ENCODE measurements around the gene EPHA1.

Gene EPHA1

GRCh38 chr7:143363016-143363937 lies 45.4 kb downstream of the EPHA1 start:
- in situ Hi-C loops (cut with HindIII; ENCODE audit: low pct_unique_long_range_greater_than_20kb, low sequenced_read_pairs), result no loop called here
- TF ChIP-seq JUND (IDR thresholded peaks at IDR 0.05; ENCODE audit: low read depth), result no peak
- DNase-seq (ENCODE audit: low read depth in 1 of 2, low spot score in 1 of 2), result no peak

DNA sequence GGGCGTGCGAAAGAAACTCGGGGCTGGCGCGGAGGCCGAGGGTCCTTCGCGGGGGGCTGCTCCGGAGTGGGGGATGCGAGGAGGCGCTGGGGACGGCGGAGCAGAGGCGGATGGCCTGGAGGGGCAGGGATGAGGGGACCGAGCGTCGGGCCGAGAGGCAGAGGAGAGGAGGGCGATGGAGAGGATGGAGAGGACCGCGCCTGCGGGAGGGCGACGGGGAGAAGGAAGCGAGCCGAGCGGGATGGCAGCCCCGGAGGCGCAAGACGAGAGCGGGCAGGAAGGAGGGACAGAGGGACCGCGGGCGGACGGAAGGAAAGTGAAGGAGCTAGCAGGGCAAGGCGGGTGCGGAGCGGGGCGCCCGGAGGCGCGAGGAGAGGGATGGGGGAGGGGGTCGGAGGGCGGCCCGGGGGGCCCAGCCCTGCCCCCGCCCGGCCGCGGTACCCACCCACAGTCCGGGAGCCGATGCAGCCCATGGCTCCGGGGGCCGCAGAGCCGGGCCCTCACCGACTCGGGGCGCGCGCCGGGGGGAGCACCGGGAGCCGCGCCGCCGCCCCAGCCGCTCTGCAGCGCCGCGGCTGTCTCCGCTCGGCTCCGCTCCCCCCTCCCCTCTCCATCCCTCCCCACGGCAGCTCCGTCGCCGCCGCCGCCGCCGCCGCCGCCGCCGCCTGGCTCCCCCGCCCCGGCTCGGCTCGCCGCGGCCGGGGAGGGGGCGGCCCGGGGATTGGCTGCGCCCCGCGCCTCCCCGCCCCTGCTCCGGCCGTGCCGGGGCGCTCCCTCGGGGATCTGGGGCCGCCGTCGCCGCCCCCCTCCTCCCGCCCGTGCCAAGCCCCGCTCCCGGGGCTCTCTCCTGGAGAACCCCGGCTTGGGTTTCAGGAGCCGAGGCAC lies 46.3 kb downstream of the EPHA1 start, which contains the start of gene FAM131B:
FAM131B (minus strand) TSS at position 583 of the 885 bp plus-strand sequence; CDS start at position 473, 110 bp downstream.
- in situ Hi-C loops (cut with HindIII; ENCODE audit: low pct_unique_long_range_greater_than_20kb, low sequenced_read_pairs), result no loop called here
- DNase-seq (ENCODE audit: low read depth in 1 of 2, low spot score in 1 of 2), result no peak
- no peak for TF ChIP-seq JUND (IDR thresholded peaks at IDR 0.05; ENCODE audit: low read depth)

GRCh38 chr7:143361552-143362130 lies 47.0 kb downstream of the EPHA1 start:
- DNase-seq (ENCODE audit: low read depth in 1 of 2, low spot score in 1 of 2), result no peak
- in situ Hi-C loops (cut with HindIII; ENCODE audit: low pct_unique_long_range_greater_than_20kb, low sequenced_read_pairs), result no loop called here
- no peak for TF ChIP-seq JUND (IDR thresholded peaks at IDR 0.05; ENCODE audit: low read depth)

GRCh38 chr7:143360788-143361551 lies 47.7 kb downstream of the EPHA1 start:
- TF ChIP-seq JUND (IDR thresholded peaks at IDR 0.05; ENCODE audit: low read depth), result no peak
- in situ Hi-C loops (cut with HindIII; ENCODE audit: low pct_unique_long_range_greater_than_20kb, low sequenced_read_pairs), result no loop called here
- no peak for DNase-seq (ENCODE audit: low read depth in 1 of 2, low spot score in 1 of 2)

DNA sequence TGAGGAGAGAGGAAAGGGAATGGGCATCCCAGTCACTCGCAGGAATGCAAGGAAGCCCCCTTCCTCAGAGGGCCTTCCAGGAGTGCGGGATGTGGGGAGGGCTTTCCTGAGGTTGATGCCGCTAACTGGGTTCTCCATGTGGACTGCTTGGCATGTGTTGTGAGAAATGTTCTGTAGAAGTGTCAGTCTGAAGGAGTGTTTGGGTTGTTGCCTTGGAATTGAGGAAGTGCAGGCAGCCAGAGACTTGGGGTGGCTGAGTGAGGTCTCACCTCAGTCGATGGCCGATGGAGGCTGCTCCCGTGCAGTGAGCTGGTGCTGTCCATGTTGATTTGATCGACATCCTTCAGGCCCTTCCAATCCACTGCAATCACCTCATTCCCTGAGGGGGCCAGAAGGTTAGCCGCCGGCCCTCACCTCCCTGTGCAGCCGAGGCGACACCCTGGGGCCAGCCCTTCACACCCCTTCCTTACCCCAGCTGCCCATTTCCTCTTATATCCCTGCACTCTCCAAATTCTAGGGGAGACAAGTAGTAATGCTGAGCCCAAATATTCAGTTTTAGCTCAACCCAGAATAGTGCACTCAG lies 48.8 kb downstream of the EPHA1 start:
- DNase-seq (ENCODE audit: low read depth in 1 of 2, low spot score in 1 of 2), result no peak
- in situ Hi-C loops (cut with HindIII; ENCODE audit: low pct_unique_long_range_greater_than_20kb, low sequenced_read_pairs), result no loop called here
- no peak for TF ChIP-seq JUND (IDR thresholded peaks at IDR 0.05; ENCODE audit: low read depth)

- TF ChIP-seq JUND (IDR thresholded peaks at IDR 0.05; ENCODE audit: low read depth), result no peak
- in situ Hi-C loops (cut with HindIII; ENCODE audit: low pct_unique_long_range_greater_than_20kb, low sequenced_read_pairs), result no loop called here
Measured at GRCh38 chr7:143358626-143359025, 50.0 kb downstream of the EPHA1 start.

DNA sequence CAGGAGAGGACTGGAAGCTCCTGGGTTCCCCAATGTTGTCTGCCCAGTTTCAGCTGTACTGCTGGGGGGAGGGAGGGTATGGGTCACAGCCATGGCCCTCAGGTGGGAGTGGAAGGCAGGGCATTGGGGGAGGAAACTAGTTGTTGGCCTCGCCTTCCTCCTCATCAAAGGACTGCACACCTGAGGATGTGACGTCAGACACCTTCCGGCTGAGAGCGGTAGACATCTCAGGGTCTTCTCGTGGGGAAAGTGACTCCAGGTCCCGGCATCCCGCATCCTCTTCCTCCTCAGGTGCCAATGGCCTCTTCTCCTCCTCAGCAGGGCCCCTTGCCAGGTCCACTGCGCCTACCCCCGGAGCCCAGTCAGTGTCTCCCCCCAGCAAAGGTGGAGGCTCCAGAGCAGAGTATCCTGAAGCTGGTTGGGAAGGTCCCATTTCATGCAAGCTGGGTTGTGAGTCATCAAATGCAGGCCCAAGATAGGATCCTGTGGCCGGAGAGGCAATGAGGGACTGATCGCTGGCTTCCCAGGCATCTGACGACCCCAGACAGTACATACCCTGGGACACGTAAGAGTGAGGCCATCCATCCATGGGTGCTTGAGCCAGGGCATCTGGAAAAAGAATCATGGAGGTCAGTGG lies 52.1 kb downstream of the EPHA1 start:
- in situ Hi-C loops (cut with HindIII; ENCODE audit: low pct_unique_long_range_greater_than_20kb, low sequenced_read_pairs), result no loop called here
- no peak for TF ChIP-seq JUND (IDR thresholded peaks at IDR 0.05; ENCODE audit: low read depth)
- no peak for DNase-seq (ENCODE audit: low read depth in 1 of 2, low spot score in 1 of 2)

More at GRCh38 chr7:143358626-143359025, 50.0 kb downstream of the EPHA1 start:
- no peak for DNase-seq (ENCODE audit: low read depth in 1 of 2, low spot score in 1 of 2)

GRCh38 chr7:143355450-143356385 lies 52.9 kb downstream of the EPHA1 start:
- in situ Hi-C loops (cut with HindIII; ENCODE audit: low pct_unique_long_range_greater_than_20kb, low sequenced_read_pairs), result no loop called here
- no peak for DNase-seq (ENCODE audit: low read depth in 1 of 2, low spot score in 1 of 2)
- no peak for TF ChIP-seq JUND (IDR thresholded peaks at IDR 0.05; ENCODE audit: low read depth)

GRCh38 chr7:143354965-143355364 lies 53.7 kb downstream of the EPHA1 start:
- no peak for DNase-seq (ENCODE audit: low read depth in 1 of 2, low spot score in 1 of 2)
- no peak for TF ChIP-seq JUND (IDR thresholded peaks at IDR 0.05; ENCODE audit: low read depth)
- in situ Hi-C loops (cut with HindIII; ENCODE audit: low pct_unique_long_range_greater_than_20kb, low sequenced_read_pairs), result no loop called here

GRCh38 chr7:143354376-143354775 lies 54.3 kb downstream of the EPHA1 start:
- DNase-seq (ENCODE audit: low read depth in 1 of 2, low spot score in 1 of 2), result no peak
- TF ChIP-seq JUND (IDR thresholded peaks at IDR 0.05; ENCODE audit: low read depth), result no peak
- in situ Hi-C loops (cut with HindIII; ENCODE audit: low pct_unique_long_range_greater_than_20kb, low sequenced_read_pairs), result no loop called here

Data from T47D (cell line).